ENCODE measurements around the gene GLP2R.

DNA sequence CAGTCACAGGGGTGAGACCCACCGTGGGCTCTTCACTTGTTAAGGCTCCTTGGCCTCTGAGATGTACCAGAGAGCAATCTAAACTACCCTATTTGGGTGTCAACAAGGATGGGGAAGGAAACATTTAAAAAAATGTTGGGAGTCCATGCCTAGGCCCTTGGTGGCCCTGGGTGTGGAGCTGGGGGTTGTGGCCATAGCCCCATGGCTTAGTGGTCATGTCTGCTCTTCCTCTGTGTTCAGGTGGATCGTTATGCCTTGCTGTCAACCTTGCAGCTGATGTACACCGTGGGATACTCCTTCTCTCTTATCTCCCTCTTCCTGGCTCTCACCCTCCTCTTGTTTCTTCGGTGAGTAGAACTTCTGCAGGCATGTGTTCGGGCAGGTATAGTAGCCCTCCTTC is 28.5 kb downstream of the GLP2R start:
- TF ChIP-seq, protein P1, sequence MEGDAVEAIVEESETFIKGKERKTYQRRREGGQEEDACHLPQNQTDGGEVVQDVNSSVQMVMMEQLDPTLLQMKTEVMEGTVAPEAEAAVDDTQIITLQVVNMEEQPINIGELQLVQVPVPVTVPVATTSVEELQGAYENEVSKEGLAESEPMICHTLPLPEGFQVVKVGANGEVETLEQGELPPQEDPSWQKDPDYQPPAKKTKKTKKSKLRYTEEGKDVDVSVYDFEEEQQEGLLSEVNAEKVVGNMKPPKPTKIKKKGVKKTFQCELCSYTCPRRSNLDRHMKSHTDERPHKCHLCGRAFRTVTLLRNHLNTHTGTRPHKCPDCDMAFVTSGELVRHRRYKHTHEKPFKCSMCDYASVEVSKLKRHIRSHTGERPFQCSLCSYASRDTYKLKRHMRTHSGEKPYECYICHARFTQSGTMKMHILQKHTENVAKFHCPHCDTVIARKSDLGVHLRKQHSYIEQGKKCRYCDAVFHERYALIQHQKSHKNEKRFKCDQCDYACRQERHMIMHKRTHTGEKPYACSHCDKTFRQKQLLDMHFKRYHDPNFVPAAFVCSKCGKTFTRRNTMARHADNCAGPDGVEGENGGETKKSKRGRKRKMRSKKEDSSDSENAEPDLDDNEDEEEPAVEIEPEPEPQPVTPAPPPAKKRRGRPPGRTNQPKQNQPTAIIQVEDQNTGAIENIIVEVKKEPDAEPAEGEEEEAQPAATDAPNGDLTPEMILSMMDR (IDR thresholded peaks at IDR 0.05), result no peak
- no peak for TF ChIP-seq POLR2AphosphoS5 (IDR thresholded peaks at IDR 0.05)
- TF ChIP-seq POLR2A (IDR thresholded peaks at IDR 0.05), result no peak
